ENCODE measurements around the gene NUS1. TPM values are rescaled to one million over a fixed set of nuclear protein-coding genes. Genes with fewer than 3 reads are reported as not detected.
"Not testable (repeated sequence)": the region's sequence is repeated elsewhere in the genome, so short reads cannot be mapped to it uniquely, and the experiment has no call there.

NUS1 gene
- total and polyA plus RNA-seq, 8 donors: 12.7 to 56.9 (median 20.3) TPM

DNA sequence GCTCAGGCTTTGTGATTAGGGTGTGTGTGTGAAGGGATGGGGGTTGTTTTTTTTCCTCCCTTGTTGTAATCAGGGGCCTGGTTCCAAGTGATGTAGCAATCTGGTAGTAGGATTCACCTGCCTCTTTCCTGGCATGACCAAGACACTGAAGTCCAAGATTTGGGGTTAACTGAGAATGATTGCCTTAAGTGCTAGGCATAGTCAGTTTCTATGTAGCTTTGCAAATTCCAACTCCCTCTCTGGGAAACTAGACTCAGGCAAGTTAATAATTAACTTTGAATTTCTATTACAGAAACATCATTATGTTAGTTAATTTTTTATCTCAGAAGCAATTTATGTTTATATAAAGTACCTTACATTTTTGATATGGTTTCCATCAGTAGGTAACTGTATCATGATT is 43.6 kb downstream of the NUS1 start:
- Histone ChIP-seq H3K27me3 (no peaks in the 10 kb centered on the region), H3K27ac (no peak overlapping the region), H3K9me3 (peaks cover 6 to 18% (median 10%) of the 10 kb centered on the region in 4 donors), H3K36me3 (no peaks in the 10 kb centered on the region), H3K4me3 (no peak overlapping the region), H3K4me1 (no peaks in the 10 kb centered on the region)
- intact Hi-C loops (cut with DNase I; ENCODE audit: low total_unique reads): no loop called here
- TF ChIP-seq, protein P1, sequence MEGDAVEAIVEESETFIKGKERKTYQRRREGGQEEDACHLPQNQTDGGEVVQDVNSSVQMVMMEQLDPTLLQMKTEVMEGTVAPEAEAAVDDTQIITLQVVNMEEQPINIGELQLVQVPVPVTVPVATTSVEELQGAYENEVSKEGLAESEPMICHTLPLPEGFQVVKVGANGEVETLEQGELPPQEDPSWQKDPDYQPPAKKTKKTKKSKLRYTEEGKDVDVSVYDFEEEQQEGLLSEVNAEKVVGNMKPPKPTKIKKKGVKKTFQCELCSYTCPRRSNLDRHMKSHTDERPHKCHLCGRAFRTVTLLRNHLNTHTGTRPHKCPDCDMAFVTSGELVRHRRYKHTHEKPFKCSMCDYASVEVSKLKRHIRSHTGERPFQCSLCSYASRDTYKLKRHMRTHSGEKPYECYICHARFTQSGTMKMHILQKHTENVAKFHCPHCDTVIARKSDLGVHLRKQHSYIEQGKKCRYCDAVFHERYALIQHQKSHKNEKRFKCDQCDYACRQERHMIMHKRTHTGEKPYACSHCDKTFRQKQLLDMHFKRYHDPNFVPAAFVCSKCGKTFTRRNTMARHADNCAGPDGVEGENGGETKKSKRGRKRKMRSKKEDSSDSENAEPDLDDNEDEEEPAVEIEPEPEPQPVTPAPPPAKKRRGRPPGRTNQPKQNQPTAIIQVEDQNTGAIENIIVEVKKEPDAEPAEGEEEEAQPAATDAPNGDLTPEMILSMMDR (IDR thresholded peaks at IDR 0.05): no peak
- TF ChIP-seq EP300 (IDR thresholded peaks at IDR 0.05): no peak
- no peak for TF ChIP-seq POLR2A (IDR thresholded peaks at IDR 0.05)
- no peak for TF ChIP-seq POLR2AphosphoS5 (IDR thresholded peaks at IDR 0.05)
- DNase-seq: no peak

- 93 to 98% (median 96%) methylated on average over 8 to 12 of the region's 12 CpGs for WGBS, 5 donors
- intact Hi-C loops (cut with DNase I; ENCODE audit: low total_unique reads); H3K27me3 ChIP-seq; H3K4me1 ChIP-seq; H3K4me3 ChIP-seq; H3K27ac ChIP-seq; H3K36me3 ChIP-seq; DNase-seq: not testable (repeated sequence)
- peaks cover 6 to 18% (median 10%) of the 10 kb centered on the region in 4 donors for H3K9me3 ChIP-seq
Observed at GRCh38 chr6:117721520-117721919, 46.3 kb downstream of the NUS1 start.

DNA sequence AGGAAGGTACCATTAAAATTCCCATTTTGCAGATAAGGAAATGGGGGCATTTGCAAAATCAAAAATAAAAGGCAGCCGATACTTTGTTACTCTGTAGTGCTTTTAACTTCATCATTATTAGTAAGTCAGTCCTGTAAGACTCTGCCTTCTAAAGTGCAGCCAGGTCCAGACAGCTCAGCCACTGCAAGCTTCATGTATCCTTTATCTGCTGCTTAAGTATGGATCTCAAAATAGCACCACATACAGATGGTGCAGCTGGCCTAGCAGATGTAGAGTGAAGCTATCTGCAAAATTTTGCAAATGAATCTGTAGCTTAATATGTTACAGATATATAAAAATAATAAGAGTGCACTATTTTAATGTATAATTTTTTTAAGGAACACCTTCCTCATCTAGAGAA is 53.4 kb downstream of the NUS1 start:
- Histone ChIP-seq H3K27ac (no peak overlapping the region), H3K27me3 (no peaks in the 10 kb centered on the region), H3K4me3 (no peak overlapping the region), H3K36me3 (no peaks in the 10 kb centered on the region), H3K4me1 (no peaks in the 10 kb centered on the region), H3K9me3 (peaks cover 0 to under 1% (median 0%) of the 10 kb centered on the region in 4 donors)
- 81 to 98% (median 97%) methylated on average over 1 of the region's 1 CpG for WGBS, 5 donors
- intact Hi-C loops (cut with DNase I; ENCODE audit: low total_unique reads): no loop called here
- DNase-seq: no peak
- TF ChIP-seq POLR2AphosphoS5 (IDR thresholded peaks at IDR 0.05) (no peak), EP300 (IDR thresholded peaks at IDR 0.05) (no peak), POLR2A (IDR thresholded peaks at IDR 0.05) (no peak)
- TF ChIP-seq, protein P1 (IDR thresholded peaks at IDR 0.05): no peak

GRCh38 chr6:117729613-117730012 is 54.3 kb downstream of the NUS1 start:
- 27 to 79% (median 52%) methylated on average over 1 of the region's 1 CpG for WGBS, 5 donors
- no peak overlapping the region for H3K27ac ChIP-seq
- intact Hi-C loops (cut with DNase I; ENCODE audit: low total_unique reads): no loop called here

DNA sequence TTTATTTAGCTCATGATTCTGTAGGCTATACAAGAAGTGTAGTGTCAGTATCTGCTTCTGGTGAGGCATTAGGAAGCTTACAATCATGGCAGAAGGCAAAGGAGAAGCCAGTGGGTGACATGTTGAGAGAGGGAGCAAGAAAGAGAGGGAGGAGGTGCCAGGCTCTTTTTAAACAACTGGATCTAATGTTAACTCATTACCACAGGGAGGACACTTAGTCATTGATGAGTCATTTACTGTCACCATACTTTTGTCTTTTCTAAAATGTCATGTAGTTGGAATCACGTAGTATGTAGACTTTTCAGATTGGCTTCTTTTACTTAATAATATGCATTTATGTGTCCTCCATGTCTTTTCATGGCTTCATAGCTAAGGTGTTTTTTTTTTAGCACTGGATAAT is 58.1 kb downstream of the NUS1 start:
- no peaks in the 10 kb centered on the region for H3K9me3 ChIP-seq
- intact Hi-C loops (cut with DNase I; ENCODE audit: low total_unique reads): no loop called here
- no peak for TF ChIP-seq POLR2AphosphoS5 (IDR thresholded peaks at IDR 0.05)
- TF ChIP-seq POLR2A (IDR thresholded peaks at IDR 0.05): no peak
- no peak for TF ChIP-seq EP300 (IDR thresholded peaks at IDR 0.05)
- TF ChIP-seq, protein P1 (IDR thresholded peaks at IDR 0.05): no peak
- WGBS, 5 donors: 71 to 93% (median 88%) methylated on average over 1 of the region's 1 CpG
- no peak overlapping the region for H3K4me3 ChIP-seq
- H3K27me3 ChIP-seq: no peaks in the 10 kb centered on the region
- H3K27ac ChIP-seq: no peak overlapping the region
- H3K4me1 ChIP-seq: no peaks in the 10 kb centered on the region
- DNase-seq: no peak
- no peaks in the 10 kb centered on the region for H3K36me3 ChIP-seq

More at GRCh38 chr6:117729613-117730012, 54.3 kb downstream of the NUS1 start:
- no peak for TF ChIP-seq EP300 (IDR thresholded peaks at IDR 0.05)
- TF ChIP-seq, protein P1 (IDR thresholded peaks at IDR 0.05): no peak
- TF ChIP-seq POLR2A (IDR thresholded peaks at IDR 0.05): no peak
- TF ChIP-seq POLR2AphosphoS5 (IDR thresholded peaks at IDR 0.05): no peak
- H3K4me3 ChIP-seq: no peak overlapping the region
- H3K4me1 ChIP-seq: no peaks in the 10 kb centered on the region
- no peaks in the 10 kb centered on the region for H3K9me3 ChIP-seq
- no peak for DNase-seq
- no peaks in the 10 kb centered on the region for H3K36me3 ChIP-seq
- no peaks in the 10 kb centered on the region for H3K27me3 ChIP-seq

Measured in stomach (tissue), 9 donors.